Right atrium auricular region (tissue), 2 donors: ENCODE data around the gene TCL1A. TPM values are rescaled to one million over a fixed set of nuclear protein-coding genes. Genes with fewer than 3 reads are reported as not detected.

Experiments
- DNase-seq: peaks from one replicate; pipeline ENCODE4 v3.0.0-alpha.2; 2019; ENCODE audit warnings: low spot score
- H3K27ac ChIP-seq, 2 donors: fragments of 200-600 bp; sonication (generic); 1 replicate in 1 of 2; 2 replicates in 1 of 2; pipeline ENCODE4 v1.5.1; 2016 to 2019
- H3K27me3 ChIP-seq, 2 donors: fragments of 200-600 bp; sonication (generic); one replicate each; pipeline versions ENCODE4 v1.5.1 to v1.6.0; 2017 to 2019
- H3K36me3 ChIP-seq: fragments of 200-600 bp; sonication (generic); one replicate; pipeline ENCODE4 v1.5.1; 2016
- H3K4me1 ChIP-seq, 2 donors: fragments of 200-600 bp; sonication (generic); one replicate each; pipeline versions ENCODE4 v1.5.1 to v1.6.0; 2017 to 2019
- H3K4me3 ChIP-seq, 2 donors: fragments of 200-600 bp; sonication (generic); 1 replicate in 1 of 2; 2 replicates in 1 of 2; pipeline ENCODE4 v1.5.1; 2017 to 2019; ENCODE audit warnings: mild to moderate bottlenecking in 1 of 2, moderate library complexity in 1 of 2
- H3K9me3 ChIP-seq, 2 donors: fragments of 200-600 bp; sonication (generic); one replicate each; pipeline ENCODE4 v1.5.1; 2019
- total RNA-seq, 2 donors: library from RNA; depleted of rRNA; stranded (reverse); fragments of >200 nt; gene quantifications; one replicate each; pipeline ENCODE4 v1.1.0, GENCODE V29; 2016
- TF ChIP-seq, protein P1 (sequence below), 2 donors: fragments of 200-600 bp; sonication (generic); IDR thresholded peaks; one replicate each; pipeline ENCODE4 v1.5.1; 2019; ENCODE audit warnings: antibody characterized with exemption in 2 of 2

TCL1A gene
- total RNA-seq, 2 donors from 2014 or later: 0.71 TPM; not detected in 1

- Histone ChIP-seq H3K9me3 (no peaks in the 10 kb centered on the region), H3K4me3 (no peak overlapping the region), H3K27me3 (no peaks in the 10 kb centered on the region), H3K36me3 (no peaks in the 10 kb centered on the region), H3K27ac (no peak overlapping the region), H3K4me1 (no peaks in the 10 kb centered on the region)
- DNase-seq: no peak
- TF ChIP-seq, protein P1, sequence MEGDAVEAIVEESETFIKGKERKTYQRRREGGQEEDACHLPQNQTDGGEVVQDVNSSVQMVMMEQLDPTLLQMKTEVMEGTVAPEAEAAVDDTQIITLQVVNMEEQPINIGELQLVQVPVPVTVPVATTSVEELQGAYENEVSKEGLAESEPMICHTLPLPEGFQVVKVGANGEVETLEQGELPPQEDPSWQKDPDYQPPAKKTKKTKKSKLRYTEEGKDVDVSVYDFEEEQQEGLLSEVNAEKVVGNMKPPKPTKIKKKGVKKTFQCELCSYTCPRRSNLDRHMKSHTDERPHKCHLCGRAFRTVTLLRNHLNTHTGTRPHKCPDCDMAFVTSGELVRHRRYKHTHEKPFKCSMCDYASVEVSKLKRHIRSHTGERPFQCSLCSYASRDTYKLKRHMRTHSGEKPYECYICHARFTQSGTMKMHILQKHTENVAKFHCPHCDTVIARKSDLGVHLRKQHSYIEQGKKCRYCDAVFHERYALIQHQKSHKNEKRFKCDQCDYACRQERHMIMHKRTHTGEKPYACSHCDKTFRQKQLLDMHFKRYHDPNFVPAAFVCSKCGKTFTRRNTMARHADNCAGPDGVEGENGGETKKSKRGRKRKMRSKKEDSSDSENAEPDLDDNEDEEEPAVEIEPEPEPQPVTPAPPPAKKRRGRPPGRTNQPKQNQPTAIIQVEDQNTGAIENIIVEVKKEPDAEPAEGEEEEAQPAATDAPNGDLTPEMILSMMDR (IDR thresholded peaks at IDR 0.05): no peak
These were observed 42.8 kb upstream of the TCL1A start for GRCh38 chr14:95756751-95757150.

DNA sequence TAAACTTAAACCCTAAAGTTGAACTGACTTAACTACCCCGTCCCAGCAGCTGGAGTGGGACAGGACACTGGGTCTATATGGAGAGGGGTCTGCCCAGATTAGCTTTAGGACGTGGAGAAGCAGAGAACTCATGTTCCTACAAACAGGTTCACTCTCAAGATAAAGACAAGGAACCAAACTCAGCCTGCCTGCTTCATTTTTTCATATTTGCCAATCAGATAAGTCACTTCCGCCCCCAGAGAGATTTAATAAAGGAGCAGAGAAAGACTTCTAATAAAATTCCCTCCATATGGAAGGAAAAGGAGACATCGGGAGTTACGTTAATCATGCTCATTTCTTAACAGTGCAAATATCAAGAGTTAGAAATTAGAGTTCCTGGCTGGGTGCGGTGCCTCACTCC lies 42.2 kb upstream of the TCL1A start:
- DNase-seq: no peak
- TF ChIP-seq, protein P1 (IDR thresholded peaks at IDR 0.05): no peak
- Histone ChIP-seq H3K4me1 (no peaks in the 10 kb centered on the region), H3K27ac (no peak overlapping the region), H3K4me3 (no peak overlapping the region), H3K27me3 (no peaks in the 10 kb centered on the region), H3K9me3 (no peaks in the 10 kb centered on the region), H3K36me3 (no peaks in the 10 kb centered on the region)

- TF ChIP-seq, protein P1 (IDR thresholded peaks at IDR 0.05): no peak
- no peaks in the 10 kb centered on the region for H3K36me3 ChIP-seq
- no peaks in the 10 kb centered on the region for H3K27me3 ChIP-seq
- no peaks in the 10 kb centered on the region for H3K9me3 ChIP-seq
- DNase-seq: no peak
- no peak overlapping the region for H3K27ac ChIP-seq
- no peaks in the 10 kb centered on the region for H3K4me1 ChIP-seq
- no peak overlapping the region for H3K4me3 ChIP-seq
These were observed 27.9 kb upstream of the TCL1A start for GRCh38 chr14:95741781-95742180.

DNA sequence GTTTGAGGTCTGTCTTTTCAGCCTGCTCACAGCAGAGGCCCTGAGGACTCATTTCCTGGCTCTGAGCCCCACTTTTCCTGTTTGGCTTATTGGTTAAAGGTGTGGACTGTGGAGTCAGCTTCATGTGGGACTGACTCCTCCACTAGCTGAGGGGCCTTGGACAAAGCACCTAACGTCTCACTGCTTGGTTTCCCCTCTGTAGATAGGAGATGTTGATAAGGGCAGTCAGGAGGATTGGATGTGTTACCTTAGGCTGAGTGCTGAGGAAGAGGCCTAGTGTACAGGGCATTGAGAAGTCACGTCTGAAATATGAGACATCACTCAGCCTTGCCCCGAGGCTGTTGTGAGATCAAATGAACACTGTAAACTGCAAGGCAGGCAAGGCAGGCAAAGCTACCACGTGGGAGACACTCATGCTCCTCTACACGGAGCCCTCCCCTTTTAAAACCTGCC lies 27.1 kb upstream of the TCL1A start:
- H3K27me3 ChIP-seq: no peaks in the 10 kb centered on the region
- no peaks in the 10 kb centered on the region for H3K4me1 ChIP-seq
- H3K27ac ChIP-seq: no peak overlapping the region
- H3K36me3 ChIP-seq: no peaks in the 10 kb centered on the region
- no peak for DNase-seq
- no peak overlapping the region for H3K4me3 ChIP-seq
- TF ChIP-seq, protein P1 (IDR thresholded peaks at IDR 0.05): no peak
- H3K9me3 ChIP-seq: no peaks in the 10 kb centered on the region

- no peaks in the 10 kb centered on the region for H3K9me3 ChIP-seq
- H3K4me3 ChIP-seq: no peak overlapping the region
- H3K36me3 ChIP-seq: no peaks in the 10 kb centered on the region
- TF ChIP-seq, protein P1 (IDR thresholded peaks at IDR 0.05): no peak
- no peaks in the 10 kb centered on the region for H3K4me1 ChIP-seq
- no peak overlapping the region for H3K27ac ChIP-seq
- no peaks in the 10 kb centered on the region for H3K27me3 ChIP-seq
- no peak for DNase-seq
These were observed 25.4 kb upstream of the TCL1A start for GRCh38 chr14:95739356-95739755.

DNA sequence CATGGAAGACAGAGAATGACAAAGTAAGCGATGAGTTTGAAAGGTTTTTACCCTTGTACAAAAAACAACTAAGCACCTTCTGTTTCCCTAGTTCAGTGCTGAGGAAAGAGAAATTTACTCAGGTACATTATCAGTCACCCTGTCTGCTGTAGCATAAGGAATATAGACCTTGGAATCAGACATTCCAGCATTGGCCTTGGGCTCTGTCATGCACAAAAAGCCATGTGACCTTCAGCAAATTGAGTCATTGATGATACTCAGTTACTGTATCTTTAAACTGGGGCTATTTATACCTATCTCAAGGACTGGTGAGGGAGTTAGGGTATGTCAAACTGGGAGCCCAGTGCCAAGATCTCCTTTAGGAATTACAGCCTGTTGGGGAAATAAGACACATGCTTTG lies 19.3 kb upstream of the TCL1A start:
- TF ChIP-seq, protein P1 (IDR thresholded peaks at IDR 0.05): no peak
- no peaks in the 10 kb centered on the region for H3K27me3 ChIP-seq
- H3K27ac ChIP-seq: no peak overlapping the region
- H3K4me1 ChIP-seq: no peaks in the 10 kb centered on the region
- H3K4me3 ChIP-seq: no peak overlapping the region
- no peaks in the 10 kb centered on the region for H3K9me3 ChIP-seq
- no peaks in the 10 kb centered on the region for H3K36me3 ChIP-seq
- no peak for DNase-seq
